HepG2 (cell line): Measurements from ENCODE around the gene PTPRM. TPM values are rescaled to one million over a fixed set of nuclear protein-coding genes. Genes with fewer than 3 reads are reported as not detected.

Experiments used
- EEA1 ChIP-seq: sonication (generic); formaldehyde crosslinking; IDR thresholded peaks from 2 replicates; pipeline ENCODE4 v1.5.1; 2020; ENCODE audit warnings: mild to moderate bottlenecking, missing genetic modification reagents, borderline replicate concordance
- FOXJ3 ChIP-seq: sonication (generic); formaldehyde crosslinking; IDR thresholded peaks from 2 replicates; pipeline ENCODE4 v1.4.0; 2020; ENCODE audit warnings: missing genetic modification reagents, mild to moderate bottlenecking, borderline replicate concordance
- HINFP ChIP-seq: sonication (generic); formaldehyde crosslinking; IDR thresholded peaks from 2 replicates; pipeline ENCODE4 v1.4.0; 2020; ENCODE audit warnings: low read depth, mild to moderate bottlenecking, missing genetic modification reagents
- IKZF1 ChIP-seq: fragments of 450-650 bp; IDR thresholded peaks from 2 replicates; pipeline ENCODE4 v1.7.1; 2016
- PITX1 ChIP-seq: sonication (generic); formaldehyde crosslinking; IDR thresholded peaks from 2 replicates; pipeline ENCODE4 v1.5.1; 2020; ENCODE audit warnings: mild to moderate bottlenecking, missing genetic modification reagents
- TAF1 ChIP-seq: sonication (generic); formaldehyde crosslinking; IDR thresholded peaks from 2 replicates; pipeline ENCODE4 v1.4.0; 2020; ENCODE audit warnings: missing genetic modification reagents
- ZFAT ChIP-seq: sonication (generic); formaldehyde crosslinking; conservative IDR thresholded peaks from 2 replicates; pipeline ENCODE4 v1.8.1; 2023; ENCODE audit warnings: missing genetic modification reagents, inconsistent platforms
- ZFP91 ChIP-seq: sonication (generic); formaldehyde crosslinking; IDR thresholded peaks from 2 replicates; pipeline ENCODE4 v1.9.0; 2022; ENCODE audit warnings: missing genetic modification reagents, mild to moderate bottlenecking, borderline replicate concordance
- ZNF879 ChIP-seq: sonication (generic); formaldehyde crosslinking; IDR thresholded peaks from 2 replicates; pipeline ENCODE4 v1.8.1; 2023; ENCODE audit warnings: missing genetic modification reagents
- polyA plus RNA-seq, 8 experiments: library from polyadenylated mRNA; depleted of rRNA in 3 of 8; stranded (reverse) in 7 of 8; unstranded in 1 of 8; fragments of >200 nt; fragmentation: Illumina TruSeq in 4 of 8; extraction: Trizol in 4 of 8; gene quantifications; 2 replicates each; pipeline versions ENCODE4 v1.2.1 to v1.2.3, GENCODE V29; 2011 to 2016; ENCODE audit warnings: low read depth in 4 of 8, missing spikeins in 1 of 8, mixed read lengths in 1 of 8; ENCODE audit not compliant: insufficient read depth in 1 of 8
- total RNA-seq, 5 experiments: library from RNA; depleted of rRNA; stranded (reverse); fragments of >200 nt; fragmentation: Illumina TruSeq; extraction: Trizol; gene quantifications; 2 replicates each; pipeline ENCODE4 v1.2.3, GENCODE V29; 2016; ENCODE audit warnings: low read depth in 1 of 5
- TF ChIP-seq, protein P1 (sequence below): IDR thresholded peaks from 2 replicates; pipeline ENCODE4 v1.6.1; 2018; ENCODE audit warnings: missing genetic modification reagents, mild to moderate bottlenecking, missing compliant biosample characterization
- TF ChIP-seq, protein P2 (sequence below): IDR thresholded peaks from 2 replicates; pipeline ENCODE4 v1.6.1; 2016

PTPRM gene
- total and polyA plus RNA-seq, 2 of the 13 experiments (the other 11 are each of a cell fraction or from before 2014, with no cell fraction given), result 12.6 to 108 TPM

- TF ChIP-seq FOXJ3 (no peak), TAF1 (CRISPR knock-in tag) (no peak), ZFAT (CRISPR knock-in tag) (no peak), ZFP91 (no peak), PITX1 (CRISPR knock-in tag) (no peak), HINFP (CRISPR knock-in tag) (no peak), EEA1 (CRISPR knock-in tag) (no peak), ZNF879 (no peak), IKZF1 (no peak)
- TF ChIP-seq, protein P1, sequence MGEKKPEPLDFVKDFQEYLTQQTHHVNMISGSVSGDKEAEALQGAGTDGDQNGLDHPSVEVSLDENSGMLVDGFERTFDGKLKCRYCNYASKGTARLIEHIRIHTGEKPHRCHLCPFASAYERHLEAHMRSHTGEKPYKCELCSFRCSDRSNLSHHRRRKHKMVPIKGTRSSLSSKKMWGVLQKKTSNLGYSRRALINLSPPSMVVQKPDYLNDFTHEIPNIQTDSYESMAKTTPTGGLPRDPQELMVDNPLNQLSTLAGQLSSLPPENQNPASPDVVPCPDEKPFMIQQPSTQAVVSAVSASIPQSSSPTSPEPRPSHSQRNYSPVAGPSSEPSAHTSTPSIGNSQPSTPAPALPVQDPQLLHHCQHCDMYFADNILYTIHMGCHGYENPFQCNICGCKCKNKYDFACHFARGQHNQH (CRISPR knock-in tag), result no peak
- TF ChIP-seq, protein P2, sequence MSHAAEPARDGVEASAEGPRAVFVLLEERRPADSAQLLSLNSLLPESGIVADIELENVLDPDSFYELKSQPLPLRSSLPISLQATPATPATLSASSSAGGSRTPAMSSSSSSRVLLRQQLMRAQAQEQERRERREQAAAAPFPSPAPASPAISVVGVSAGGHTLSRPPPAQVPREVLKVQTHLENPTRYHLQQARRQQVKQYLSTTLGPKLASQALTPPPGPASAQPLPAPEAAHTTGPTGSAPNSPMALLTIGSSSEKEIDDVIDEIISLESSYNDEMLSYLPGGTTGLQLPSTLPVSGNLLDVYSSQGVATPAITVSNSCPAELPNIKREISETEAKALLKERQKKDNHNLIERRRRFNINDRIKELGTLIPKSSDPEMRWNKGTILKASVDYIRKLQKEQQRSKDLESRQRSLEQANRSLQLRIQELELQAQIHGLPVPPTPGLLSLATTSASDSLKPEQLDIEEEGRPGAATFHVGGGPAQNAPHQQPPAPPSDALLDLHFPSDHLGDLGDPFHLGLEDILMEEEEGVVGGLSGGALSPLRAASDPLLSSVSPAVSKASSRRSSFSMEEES (CRISPR knock-in tag), result no peak
- TF ChIP-seq, all 625 proteins: peak for 0
These were observed 723.3 kb downstream of the PTPRM start (continued) for GRCh38 chr18:8290435-8290834.
